H1 (cell line): Measurements from ENCODE around the gene EXOC3L1. TPM values are rescaled to one million over a fixed set of nuclear protein-coding genes. Genes with fewer than 3 reads are reported as not detected.
A peak's percentile ranks its signal among the peaks of the same experiment; 100 is the strongest.

Source experiments
- CTCF ChIA-PET: fragments of 300-600 bp; sonication (Branson Sonifier 250); formaldehyde crosslinking; loops from one replicate; lab custom pipeline; 2021; ENCODE audit not compliant: partially characterized antibody; lab: Charles Lee
- POLR2A ChIA-PET: fragments of 300-600 bp; sonication (Branson Sonifier 250); formaldehyde crosslinking; loops from one replicate; lab custom pipeline; 2021; ENCODE audit warnings: inconsistent platforms; ENCODE audit not compliant: partially characterized antibody; lab: Charles Lee
- DNase-seq, 2 experiments: peaks; one replicate each; pipeline versions ENCODE4 v3.0.0 to v3.0.0-alpha.2; 2010 to 2022; ENCODE audit warnings: low spot score in 2 of 2, low read depth in 1 of 2, mixed read lengths in 1 of 2
- FAIRE-seq: peaks from 2 replicates; lab custom pipeline; 2011; peaks lifted over from hg19 to GRCh38; lab: Jason Lieb, UNC
- H2AFZ ChIP-seq: 2 replicates; pipeline ENCODE4 v1.8.1; 2012; ENCODE audit warnings: low read length, inconsistent platforms
- H2AK5ac ChIP-seq: 2 replicates; pipeline ENCODE4 v1.6.1; 2013; ENCODE audit warnings: low read depth, low read length
- H2BK120ac ChIP-seq: replicated peaks from 2 replicates; pipeline ENCODE3; 2013; ENCODE audit warnings: low read depth, low read length, inconsistent platforms
- H2BK12ac ChIP-seq: 2 replicates; pipeline ENCODE4 v1.6.1; 2013; ENCODE audit warnings: low read depth, low read length
- H2BK15ac ChIP-seq: 2 replicates; pipeline ENCODE4 v1.6.1; 2013; ENCODE audit warnings: low read length
- H2BK20ac ChIP-seq: 2 replicates; pipeline ENCODE4 v1.6.1; 2013; ENCODE audit warnings: low read length
- H2BK5ac ChIP-seq: 2 replicates; pipeline ENCODE4 v1.6.1; 2013; ENCODE audit warnings: low read depth, low read length
- H3K14ac ChIP-seq: 2 replicates; pipeline ENCODE4 v1.6.1; 2013; ENCODE audit warnings: inconsistent platforms; ENCODE audit not compliant: insufficient read length
- H3K18ac ChIP-seq: 2 replicates; pipeline ENCODE4 v1.6.1; 2013; ENCODE audit warnings: low read length; ENCODE audit errors: extremely low read depth
- H3K23ac ChIP-seq: 2 replicates; pipeline ENCODE4 v1.6.1; 2013; ENCODE audit warnings: inconsistent platforms; ENCODE audit not compliant: insufficient read length
- H3K23me2 ChIP-seq: 2 replicates; pipeline ENCODE4 v1.6.1; 2013; ENCODE audit warnings: low read depth, low read length
- H3K27ac ChIP-seq: 2 replicates; pipeline ENCODE4 v1.6.1; 2011; ENCODE audit warnings: low read depth, low read length, inconsistent platforms
- H3K27me3 ChIP-seq, 4 experiments: replicated peaks in 1 of 4; 1 replicate in 1 of 4; 2 replicates in 3 of 4; pipeline versions ENCODE4 v1.6.1 to v1.8.1; 2011 to 2013; ENCODE audit warnings: low read length in 3 of 4, mild to moderate bottlenecking in 3 of 4, inconsistent platforms in 2 of 4, mixed read lengths in 2 of 4, moderate library complexity in 1 of 4; ENCODE audit not compliant: control insufficient read depth in 3 of 4, insufficient read depth in 3 of 4; ENCODE audit errors: extremely low read depth in 1 of 4
- H3K36me3 ChIP-seq, 4 experiments: 2 replicates each; pipeline versions ENCODE4 v1.6.1 to v1.8.1; 2011 to 2013; ENCODE audit warnings: mild to moderate bottlenecking in 4 of 4, low read length in 3 of 4, moderate library complexity in 2 of 4, control low read depth in 1 of 4, inconsistent platforms in 1 of 4; ENCODE audit not compliant: insufficient read depth in 4 of 4, control insufficient read depth in 2 of 4
- H3K4ac ChIP-seq: replicated peaks from 2 replicates; pipeline ENCODE3; 2013; ENCODE audit warnings: low read length, low read depth, mixed read lengths, inconsistent platforms; ENCODE audit not compliant: insufficient read length
- H3K4me1 ChIP-seq, 4 experiments: replicated peaks in 1 of 4; 1 replicate in 1 of 4; 2 replicates in 3 of 4; pipeline versions ENCODE4 v1.6.1 to v1.8.1; 2011 to 2013; ENCODE audit warnings: low read length in 3 of 4, inconsistent platforms in 2 of 4, mixed read lengths in 1 of 4; ENCODE audit not compliant: insufficient read depth in 4 of 4, control insufficient read depth in 3 of 4
- H3K4me2 ChIP-seq, 2 experiments: 2 replicates each; pipeline versions ENCODE4 v1.6.1 to v1.8.1; 2011 to 2013; ENCODE audit warnings: low read depth in 2 of 2, low read length in 2 of 2, control low read depth in 1 of 2, inconsistent platforms in 1 of 2, mild to moderate bottlenecking in 1 of 2; ENCODE audit not compliant: insufficient read depth in 1 of 2
- H3K4me3 ChIP-seq, 4 experiments: fragments of 200-600, 300-600 bp in 1 of 4; sonication (generic), shearing (Covaris generic), sonication (Bioruptor Twin) in 1 of 4; 2 replicates each; pipeline versions ENCODE4 v1.5.1 to v1.8.1; 2011 to 2016; ENCODE audit warnings: low read length in 4 of 4, low read depth in 3 of 4, control low read depth in 2 of 4, inconsistent platforms in 2 of 4, mild to moderate bottlenecking in 2 of 4, mixed read lengths in 1 of 4, moderate library complexity in 1 of 4; ENCODE audit not compliant: insufficient read depth in 2 of 4; ENCODE audit errors: extremely low read depth in 1 of 4
- H3K56ac ChIP-seq: replicated peaks from 2 replicates; pipeline ENCODE3; 2013; ENCODE audit warnings: low read depth, mild to moderate bottlenecking, mixed read lengths, low read length, inconsistent platforms; ENCODE audit not compliant: insufficient read length
- H3K79me1 ChIP-seq: 2 replicates; pipeline ENCODE4 v1.6.1; 2013; ENCODE audit warnings: low read depth, low read length, control low read depth
- H3K79me2 ChIP-seq, 2 experiments: 2 replicates each; pipeline versions ENCODE4 v1.6.1 to v1.8.1; 2012 to 2013; ENCODE audit warnings: low read length in 2 of 2, mild to moderate bottlenecking in 2 of 2, inconsistent platforms in 1 of 2; ENCODE audit not compliant: insufficient read depth in 2 of 2, control insufficient read depth in 1 of 2
- H3K9ac ChIP-seq, 4 experiments: replicated peaks in 1 of 4; 1 replicate in 1 of 4; 2 replicates in 3 of 4; pipeline versions ENCODE4 v1.6.1 to v1.8.1; 2011 to 2013; ENCODE audit warnings: low read depth in 3 of 4, low read length in 3 of 4, control low read depth in 2 of 4, mild to moderate bottlenecking in 2 of 4, moderate library complexity in 2 of 4, inconsistent platforms in 1 of 4; ENCODE audit errors: extremely low read depth in 1 of 4
- H3K9me3 ChIP-seq, 2 experiments: 2 replicates each; pipeline versions ENCODE4 v1.6.1 to v1.8.1; 2012 to 2013; ENCODE audit warnings: mild to moderate bottlenecking in 2 of 2, moderate library complexity in 2 of 2, control low read depth in 1 of 2, inconsistent platforms in 1 of 2, low read depth in 1 of 2, low read length in 1 of 2, mixed read lengths in 1 of 2; ENCODE audit not compliant: insufficient read depth in 2 of 2
- H4K20me1 ChIP-seq, 2 experiments: replicated peaks in 1 of 2; 2 replicates each; pipeline versions ENCODE3 to v1.8.1; 2011 to 2013; ENCODE audit warnings: inconsistent platforms in 2 of 2, low read length in 2 of 2, mild to moderate bottlenecking in 1 of 2; ENCODE audit not compliant: insufficient read depth in 2 of 2, control insufficient read depth in 1 of 2
- H4K5ac ChIP-seq: 2 replicates; pipeline ENCODE4 v1.6.1; 2013; ENCODE audit warnings: low read length, low read depth, mixed read lengths, inconsistent platforms; ENCODE audit not compliant: insufficient read length
- H4K8ac ChIP-seq: 2 replicates; pipeline ENCODE4 v1.8.0; 2013; ENCODE audit warnings: mild to moderate bottlenecking, moderate library complexity, low read length, inconsistent platforms; ENCODE audit not compliant: insufficient read depth; ENCODE audit errors: extremely low read depth
- H4K91ac ChIP-seq: replicated peaks from 2 replicates; pipeline ENCODE3; 2013; ENCODE audit warnings: low read length, mixed read lengths, inconsistent platforms; ENCODE audit not compliant: insufficient read length
- MAFK ChIP-seq: IDR thresholded peaks from 2 replicates; pipeline ENCODE4 v1.6.1; 2012; ENCODE audit warnings: low read depth, mild to moderate bottlenecking, improper control_type of control experiment, low read length
- POLR2A ChIP-seq, 2 experiments: IDR thresholded peaks; 1 replicate in 1 of 2; 2 replicates in 1 of 2; pipeline ENCODE4 v1.6.1; 2011; ENCODE audit warnings: low read depth in 2 of 2, low read length in 2 of 2, mild to moderate bottlenecking in 2 of 2; ENCODE audit errors: control extremely low read depth in 1 of 2
- POLR2AphosphoS5 ChIP-seq: IDR thresholded peaks from 2 replicates; pipeline ENCODE4 v1.6.1; 2011; ENCODE audit warnings: low read depth, low read length
- WGBS, 2 experiments: shearing (Covaris generic) in 1 of 2; methylation state at CpG; one replicate each; pipeline versions ENCODE4 v1.1.6 to v1.1.7; 2013 to 2015; ENCODE audit warnings: low lambda C conversion rate in 2 of 2, mixed read lengths in 2 of 2, inconsistent platforms in 1 of 2, low coverage in 1 of 2, missing lambda C conversion rate in 1 of 2; ENCODE audit not compliant: insufficient replicate concordance in 2 of 2, insufficient coverage in 1 of 2, insufficient read length in 1 of 2; ENCODE audit errors: extremely low coverage in 1 of 2, missing lambda C conversion rate in 1 of 2; 5-methylcytosine and 5-hydroxymethylcytosine counted together
- polyA plus RNA-seq, 7 experiments: library from polyadenylated mRNA; depleted of rRNA in 3 of 7; stranded (reverse) in 5 of 7; unstranded in 2 of 7; fragments of >200 nt in 5 of 7; fragments of 200-250 nt in 2 of 7; gene quantifications; 1 replicate in 5 of 7; 2 replicates in 1 of 7; 4 replicates in 1 of 7; pipeline versions ENCODE4 v1.2.1 to v1.2.3, GENCODE V29; 2011 to 2013; ENCODE audit warnings: missing spikeins in 2 of 7, mixed read lengths in 2 of 7
- total RNA-seq: library from RNA; stranded (reverse); fragmentation: NEBNext Ultra II Directional; extraction: Animal tissue kit (Norgen Biotek cat#: 25700); gene quantifications from 2 replicates; pipeline ENCODE4 v1.2.1, GENCODE V29; 2021

EXOC3L1 gene
- total and polyA plus RNA-seq, 2 of the 8 experiments (the other 6 are each of a cell fraction or from before 2014, with no cell fraction given) = 1.3 TPM

- CTCF ChIA-PET = interaction anchor here (0.6 to 1.6 kb wide), 8 partner anchors 9 to 123 kb away, joined by 3 to 5 read pairs (median 3); partner anchors contain the start of gene FHOD1
- no peak overlapping the region for H3K9ac ChIP-seq
- no peak overlapping the region for H2BK20ac ChIP-seq
- no peak overlapping the region; the same call in 1 of the 2 replicates for H4K8ac ChIP-seq
- H3K23ac ChIP-seq = no peak overlapping the region
- no peak overlapping the region for H3K14ac ChIP-seq
- no peak overlapping the region for H2BK15ac ChIP-seq
- WGBS, 2 experiments = 93% methylated on average over 12 of the region's 12 CpGs; no CpG with 5 or more reads in 1 of the 2 experiments
- H4K5ac ChIP-seq = no peak overlapping the region
- H2BK12ac ChIP-seq = no peak overlapping the region
- peaks cover 0 to 13% of the 10 kb centered on the region in 2 experiments; a peak in 2 of 4 replicates for H3K79me2 ChIP-seq
- no peak overlapping the region for H2AFZ ChIP-seq
- H3K36me3 ChIP-seq = peaks cover 17 to 43% (median 39%) of the 10 kb centered on the region in 4 experiments; a peak in 7 of 8 replicates
- H3K9me3 ChIP-seq = no peaks in the 10 kb centered on the region
- no peak overlapping the region for H3K4me3 ChIP-seq
- H3K27me3 ChIP-seq = no peaks in the 10 kb centered on the region
- H3K4ac ChIP-seq = no peak overlapping the region
- no peak for FAIRE-seq
- H2AK5ac ChIP-seq = no peak overlapping the region
- peaks cover 3 to 15% of the 10 kb centered on the region in 2 experiments for H4K20me1 ChIP-seq
- no peak for DNase-seq
- H2BK5ac ChIP-seq = no peak overlapping the region
- no peak overlapping the region for H3K18ac ChIP-seq
- H3K4me2 ChIP-seq = no peak overlapping the region
- POLR2A ChIA-PET = interaction anchor here (0.7 to 11.2 kb wide), 5 partner anchors 14 to 44 kb away, joined by 3 to 111 read pairs (median 3); partner anchors contain the start of genes ELMO3, FHOD1 and SLC9A5
- H3K27ac ChIP-seq = no peak overlapping the region
- TF ChIP-seq POLR2A (IDR thresholded peaks at IDR 0.05; ENCODE audit: control extremely low read depth in 1 of 2, low read depth in 2 of 2, low read length in 2 of 2) (peak in 1 of 2 experiments; percentile 67; a peak in 2 of 3 replicates), POLR2AphosphoS5 (peak; percentile 39), MAFK (no peak)
- H3K56ac ChIP-seq = no peak overlapping the region
- H3K79me1 ChIP-seq = peaks cover under 1% of the 10 kb centered on the region
- H3K4me1 ChIP-seq = peaks cover 0 to 6% (median 3%) of the 10 kb centered on the region in 4 experiments; a peak in 3 of 7 replicates
- no peak overlapping the region for H4K91ac ChIP-seq
- H2BK120ac ChIP-seq = no peak overlapping the region
- H3K23me2 ChIP-seq = peaks cover 5% of the 10 kb centered on the region
Observed at GRCh38 chr16:67230809-67231660, 41.1 kb upstream of the EXOC3L1 start.
